Astrocyte of the cerebellum (primary cell): ENCODE measurements around the gene CCDC57.
A peak's percentile ranks its signal among the peaks of the same experiment; 100 is the strongest.

ENCODE experiments used
- DNase-seq: peaks from one replicate; pipeline ENCODE4 v3.0.0-alpha.2; 2011; ENCODE audit warnings: low read depth
- H3K4me3 ChIP-seq: 2 replicates; pipeline ENCODE4 v1.5.1; 2011; ENCODE audit warnings: mild to moderate bottlenecking, low read depth, low read length, moderate library complexity
- in situ Hi-C: cut with HindIII; loops from 2 replicates; pipeline ENCODE4 v1.10.0; 2017; ENCODE audit warnings: low sequenced_read_pairs
- TF ChIP-seq, protein P1 (sequence below): IDR thresholded peaks from 2 replicates; pipeline ENCODE4 v1.5.1; 2012; ENCODE audit warnings: low read length, low read depth, moderate library complexity, mild to moderate bottlenecking; ENCODE audit errors: missing control alignments

The CCDC57 gene

DNA sequence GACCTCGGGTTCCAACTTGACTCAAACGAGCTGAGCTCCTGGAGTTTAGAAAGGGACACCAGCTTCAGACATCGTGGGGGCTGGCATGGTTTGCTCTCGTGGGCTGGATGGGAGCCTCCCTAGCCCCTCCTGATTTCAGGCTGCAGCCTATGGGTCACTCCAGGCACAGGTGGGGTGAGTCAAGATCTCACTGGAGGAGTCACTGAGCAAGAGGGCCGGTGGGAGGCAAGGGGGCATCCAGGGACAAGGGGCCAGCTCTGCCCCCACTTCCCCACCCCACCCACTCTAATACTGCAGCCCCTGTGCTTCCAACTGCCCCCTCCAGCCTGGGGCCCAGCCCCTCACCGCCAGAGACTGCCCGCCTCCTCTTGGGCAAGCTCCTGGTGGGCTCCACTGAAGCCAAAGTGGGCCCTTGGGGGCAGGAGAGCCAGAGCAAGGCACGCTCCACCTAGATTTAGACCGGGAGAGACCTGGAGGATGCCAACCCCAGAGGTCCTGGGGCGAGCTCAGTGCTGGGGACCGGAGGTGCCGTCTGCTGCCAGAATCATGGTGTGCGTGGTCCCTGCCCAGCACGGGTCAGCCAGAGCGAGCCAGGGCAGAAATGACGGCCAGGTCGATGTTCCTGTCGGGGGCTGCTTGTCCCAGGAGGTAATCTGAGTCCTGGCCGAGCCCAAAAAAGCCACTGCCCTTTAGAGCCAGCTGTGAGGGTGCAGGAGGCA is 22.6 kb upstream of the CCDC57 start:
- TF ChIP-seq, protein P1, sequence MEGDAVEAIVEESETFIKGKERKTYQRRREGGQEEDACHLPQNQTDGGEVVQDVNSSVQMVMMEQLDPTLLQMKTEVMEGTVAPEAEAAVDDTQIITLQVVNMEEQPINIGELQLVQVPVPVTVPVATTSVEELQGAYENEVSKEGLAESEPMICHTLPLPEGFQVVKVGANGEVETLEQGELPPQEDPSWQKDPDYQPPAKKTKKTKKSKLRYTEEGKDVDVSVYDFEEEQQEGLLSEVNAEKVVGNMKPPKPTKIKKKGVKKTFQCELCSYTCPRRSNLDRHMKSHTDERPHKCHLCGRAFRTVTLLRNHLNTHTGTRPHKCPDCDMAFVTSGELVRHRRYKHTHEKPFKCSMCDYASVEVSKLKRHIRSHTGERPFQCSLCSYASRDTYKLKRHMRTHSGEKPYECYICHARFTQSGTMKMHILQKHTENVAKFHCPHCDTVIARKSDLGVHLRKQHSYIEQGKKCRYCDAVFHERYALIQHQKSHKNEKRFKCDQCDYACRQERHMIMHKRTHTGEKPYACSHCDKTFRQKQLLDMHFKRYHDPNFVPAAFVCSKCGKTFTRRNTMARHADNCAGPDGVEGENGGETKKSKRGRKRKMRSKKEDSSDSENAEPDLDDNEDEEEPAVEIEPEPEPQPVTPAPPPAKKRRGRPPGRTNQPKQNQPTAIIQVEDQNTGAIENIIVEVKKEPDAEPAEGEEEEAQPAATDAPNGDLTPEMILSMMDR: no peak
- in situ Hi-C loops: no loop called here
- DNase-seq: no peak
- no peak overlapping the region for H3K4me3 ChIP-seq

DNA sequence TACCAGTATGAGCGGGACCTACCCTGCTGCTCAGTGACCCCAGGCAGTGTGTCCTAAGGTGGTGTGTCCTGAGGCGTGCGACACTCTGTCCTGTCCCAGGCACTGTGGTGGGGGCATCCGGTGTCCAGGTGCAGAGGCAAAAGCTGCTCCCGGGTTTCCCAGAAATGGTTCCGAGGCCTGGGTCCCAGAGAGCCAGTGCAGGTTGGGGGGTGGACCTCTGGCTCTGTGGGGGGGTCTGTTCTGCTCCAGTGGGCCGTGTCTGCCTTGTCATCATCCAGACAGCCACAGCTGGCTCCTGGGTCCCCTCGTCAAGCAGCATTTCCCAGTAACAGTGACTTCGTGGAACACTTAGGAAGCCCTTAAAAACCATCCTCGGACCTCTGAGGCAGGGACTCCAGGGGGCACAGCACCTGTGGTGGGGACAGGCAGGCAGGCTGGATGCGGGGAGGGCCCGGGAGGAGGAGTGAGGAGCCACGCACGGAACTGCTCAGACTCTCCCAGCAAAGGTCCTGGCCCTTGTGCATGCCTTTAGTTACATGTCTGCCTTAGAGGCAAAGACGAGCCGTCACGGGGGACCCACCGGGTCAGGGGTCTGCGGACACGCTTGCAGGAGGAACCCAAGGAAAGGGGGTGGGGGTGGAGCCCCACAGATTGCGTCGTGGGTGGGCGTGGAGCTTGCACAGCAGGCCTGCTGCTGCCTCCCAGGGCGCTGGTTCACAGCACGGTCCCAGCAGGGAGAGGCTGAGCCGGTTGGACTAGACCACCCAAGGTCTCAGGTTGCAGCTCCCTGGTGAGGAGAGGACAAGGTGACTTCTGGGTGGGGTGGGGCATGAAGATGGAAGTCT is 21.8 kb upstream of the CCDC57 start:
- no peak overlapping the region for H3K4me3 ChIP-seq
- DNase-seq: no peak
- in situ Hi-C loops: no loop called here
- TF ChIP-seq, protein P1: no peak

DNA sequence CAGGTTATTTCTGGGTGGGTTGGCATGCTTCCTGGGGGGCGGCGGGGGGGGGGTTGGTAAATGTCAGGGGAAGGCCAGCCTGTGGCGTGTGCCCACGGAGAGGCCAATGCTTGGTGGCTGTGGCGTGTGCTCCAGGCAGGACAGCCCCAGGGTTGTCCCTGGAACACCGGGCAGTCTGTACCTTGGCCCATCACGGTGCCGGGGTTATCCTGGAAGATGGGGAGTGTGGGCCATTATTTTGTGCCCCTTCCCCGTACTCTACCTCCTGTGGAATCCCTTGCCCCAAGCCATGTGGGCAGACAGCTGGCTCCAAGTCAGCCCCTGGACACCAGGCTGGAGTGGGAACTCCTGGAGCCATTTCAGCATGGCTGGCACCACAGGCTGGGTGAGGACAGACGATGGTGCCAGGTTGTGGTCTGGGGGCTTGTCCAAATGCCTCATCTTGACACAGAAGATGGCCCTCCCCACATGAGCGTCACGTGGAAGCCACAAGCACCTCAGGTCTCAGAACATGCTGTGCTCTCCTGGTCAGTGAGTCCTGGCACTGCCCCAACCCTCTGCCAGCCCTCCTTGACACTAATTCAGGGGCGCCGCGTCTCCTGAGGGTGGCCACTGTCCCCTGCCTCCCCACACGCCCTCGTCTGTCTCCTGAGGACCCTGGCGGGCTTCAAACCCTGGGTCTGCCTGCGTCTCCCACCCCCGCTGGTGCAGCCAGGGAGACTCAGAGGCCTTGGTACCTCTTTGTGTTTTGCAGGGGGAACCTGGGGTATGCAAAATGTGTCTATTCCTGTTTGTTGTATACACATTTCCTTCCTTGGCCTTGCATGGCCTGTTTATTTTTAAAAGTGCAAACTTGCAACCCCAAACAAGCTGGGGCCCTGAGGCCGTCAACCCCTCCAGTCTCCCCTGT is 20.5 kb upstream of the CCDC57 start:
- TF ChIP-seq, protein P1: no peak
- H3K4me3 ChIP-seq: no peak overlapping the region
- in situ Hi-C loops: no loop called here
- no peak for DNase-seq

DNA sequence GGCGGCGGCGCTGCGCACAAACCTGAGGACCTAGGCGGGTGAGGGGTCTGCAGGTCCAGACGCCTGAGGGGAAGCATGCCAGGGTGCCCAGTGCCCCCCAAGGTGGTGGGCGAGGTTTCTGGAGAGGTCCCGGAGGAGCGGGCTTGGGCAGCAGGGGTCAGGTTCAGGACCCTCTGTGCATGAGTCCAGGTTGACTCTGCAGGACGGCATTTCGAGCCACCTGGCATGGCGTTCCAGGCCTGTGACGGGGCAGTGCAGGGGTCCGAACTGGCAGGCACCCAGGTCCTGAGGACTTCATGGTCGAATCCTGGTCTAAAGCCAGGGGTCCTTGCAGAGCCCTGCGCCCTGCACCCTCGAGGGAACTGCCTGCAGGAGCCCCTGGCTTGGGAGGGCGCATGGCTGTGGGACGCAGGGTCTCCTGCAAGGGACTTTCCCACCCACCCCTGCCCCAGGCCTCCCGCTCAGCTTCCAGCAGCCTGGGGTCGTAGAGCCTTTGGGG is 19.7 kb upstream of the CCDC57 start:
- in situ Hi-C loops: no loop called here
- H3K4me3 ChIP-seq: peak overlapping the region; percentile 76
- DNase-seq: no peak
- TF ChIP-seq, protein P1: no peak

DNA sequence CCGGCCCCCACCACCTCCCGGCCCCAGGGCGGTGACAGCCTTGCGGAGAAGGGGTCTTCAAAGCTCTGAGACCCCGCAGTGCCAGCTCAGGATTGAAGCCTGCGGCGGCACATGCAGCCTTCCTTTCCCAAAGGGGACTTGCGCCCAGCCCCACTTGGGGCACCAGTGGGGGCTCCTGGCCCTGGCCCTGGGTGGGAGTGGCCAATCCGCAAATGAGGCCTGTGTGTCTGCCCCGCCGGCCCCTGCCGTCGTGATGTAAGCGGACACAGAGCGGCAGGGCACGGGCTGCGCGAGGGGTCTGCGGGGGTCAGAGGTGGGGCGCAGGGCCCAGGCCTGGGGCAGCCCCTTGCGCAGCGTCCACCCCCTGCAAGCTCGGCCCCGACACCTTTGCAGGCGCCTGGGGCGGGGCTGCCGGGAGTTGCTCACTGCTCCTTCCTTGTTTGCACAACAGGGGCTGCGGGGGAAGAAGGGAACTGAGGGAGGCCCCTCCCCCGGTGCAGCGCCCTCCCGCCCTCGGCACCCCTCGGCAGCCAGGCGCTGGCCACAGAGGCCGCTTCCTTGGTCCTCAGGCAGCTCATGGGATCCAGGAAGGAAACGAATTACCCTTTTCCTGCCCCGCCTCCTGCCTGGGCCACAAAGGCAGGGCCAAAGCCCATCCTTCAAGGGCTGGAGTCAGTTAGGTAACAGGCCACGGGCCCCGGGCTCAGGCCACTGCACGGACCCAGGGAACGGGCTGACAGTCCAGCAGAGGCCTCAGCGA is 19.1 kb upstream of the CCDC57 start:
- no peak for DNase-seq
- in situ Hi-C loops: no loop called here
- TF ChIP-seq, protein P1: no peak
- H3K4me3 ChIP-seq: peak overlapping the region; percentile 76

DNA sequence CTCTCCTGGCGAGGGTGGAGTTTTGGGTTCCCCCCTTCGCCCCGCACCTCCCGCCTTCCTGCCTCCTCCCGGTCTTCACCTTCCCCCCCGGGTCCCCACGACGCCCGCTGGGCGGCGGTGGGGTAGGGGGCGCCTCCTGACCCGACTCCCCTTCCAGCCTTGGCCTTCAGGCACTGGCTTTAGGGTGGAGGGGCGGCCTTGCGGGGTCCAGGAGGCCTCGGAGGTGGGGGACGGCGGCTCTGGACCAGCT is 18.6 kb upstream of the CCDC57 start:
- TF ChIP-seq, protein P1: no peak
- H3K4me3 ChIP-seq: peak overlapping the region; percentile 76
- no peak for DNase-seq
- in situ Hi-C loops: no loop called here
